Neural progenitor cell (in vitro differentiated cells): ENCODE data around the gene RAB37.

ENCODE experiments used
- EZH2 ChIP-seq: fragments of 200-600 bp; sonication (generic); IDR thresholded peaks from 2 replicates; pipeline ENCODE4 v1.6.1; 2017; ENCODE audit warnings: antibody characterized with exemption, mild to moderate bottlenecking, moderate library complexity
- EZH2phosphoT487 ChIP-seq: fragments of 200-600 bp; sonication (generic); IDR thresholded peaks from 2 replicates; pipeline ENCODE4 v1.6.1; 2017; ENCODE audit warnings: antibody characterized with exemption
- TF ChIP-seq, protein P1 (sequence below): fragments of 200-600 bp; sonication (generic); IDR thresholded peaks from 2 replicates; pipeline ENCODE4 v1.5.1; 2017; ENCODE audit warnings: antibody characterized with exemption, mild to moderate bottlenecking

DNA sequence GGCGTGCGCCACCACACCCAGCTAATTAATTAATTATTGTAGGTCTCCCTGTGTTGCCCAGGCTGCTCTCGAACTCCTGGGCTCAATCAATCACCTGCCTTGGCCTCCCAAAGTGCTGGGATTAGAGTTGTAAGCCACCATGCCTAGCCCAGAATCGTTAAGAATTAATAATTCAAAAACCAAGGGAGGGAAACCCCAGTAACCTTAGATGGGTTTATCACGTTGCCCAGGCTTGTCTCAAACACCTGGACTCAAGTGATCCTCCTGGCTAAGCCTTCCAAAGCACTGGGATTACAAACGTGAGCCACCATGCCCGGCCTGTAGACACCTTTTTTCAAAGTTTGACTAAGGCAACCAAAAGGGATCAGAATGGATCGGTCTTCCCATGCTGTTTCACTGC is 45.9 kb upstream of the RAB37 start:
- TF ChIP-seq EZH2 (no peak), EZH2phosphoT487 (no peak)
- TF ChIP-seq, protein P1, sequence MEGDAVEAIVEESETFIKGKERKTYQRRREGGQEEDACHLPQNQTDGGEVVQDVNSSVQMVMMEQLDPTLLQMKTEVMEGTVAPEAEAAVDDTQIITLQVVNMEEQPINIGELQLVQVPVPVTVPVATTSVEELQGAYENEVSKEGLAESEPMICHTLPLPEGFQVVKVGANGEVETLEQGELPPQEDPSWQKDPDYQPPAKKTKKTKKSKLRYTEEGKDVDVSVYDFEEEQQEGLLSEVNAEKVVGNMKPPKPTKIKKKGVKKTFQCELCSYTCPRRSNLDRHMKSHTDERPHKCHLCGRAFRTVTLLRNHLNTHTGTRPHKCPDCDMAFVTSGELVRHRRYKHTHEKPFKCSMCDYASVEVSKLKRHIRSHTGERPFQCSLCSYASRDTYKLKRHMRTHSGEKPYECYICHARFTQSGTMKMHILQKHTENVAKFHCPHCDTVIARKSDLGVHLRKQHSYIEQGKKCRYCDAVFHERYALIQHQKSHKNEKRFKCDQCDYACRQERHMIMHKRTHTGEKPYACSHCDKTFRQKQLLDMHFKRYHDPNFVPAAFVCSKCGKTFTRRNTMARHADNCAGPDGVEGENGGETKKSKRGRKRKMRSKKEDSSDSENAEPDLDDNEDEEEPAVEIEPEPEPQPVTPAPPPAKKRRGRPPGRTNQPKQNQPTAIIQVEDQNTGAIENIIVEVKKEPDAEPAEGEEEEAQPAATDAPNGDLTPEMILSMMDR: no peak
